Bronchial epithelial cell (primary cell): Measurements from ENCODE around the gene SPON1. TPM values are rescaled to one million over a fixed set of nuclear protein-coding genes. Genes with fewer than 3 reads are reported as not detected.

Source experiments
- DNase-seq: peaks from one replicate; pipeline ENCODE4 v3.0.0-alpha.2; 2010; ENCODE audit warnings: low read depth
- FAIRE-seq: peaks from 2 replicates; lab custom pipeline; 2011; peaks lifted over from hg19 to GRCh38; lab: Jason Lieb, UNC
- H3K27me3 ChIP-seq: 2 replicates; pipeline ENCODE4 v1.5.1; 2011; ENCODE audit warnings: low read length; ENCODE audit not compliant: control insufficient read depth, insufficient read depth
- H3K36me3 ChIP-seq: 2 replicates; pipeline ENCODE4 v1.5.1; 2011; ENCODE audit warnings: low read length; ENCODE audit not compliant: control insufficient read depth, insufficient read depth
- H3K4me3 ChIP-seq: 2 replicates; pipeline ENCODE4 v1.5.1; 2011; ENCODE audit warnings: mild to moderate bottlenecking, low read depth, low read length, control low read depth
- CTCF ChIP-seq: IDR thresholded peaks from 2 replicates; pipeline ENCODE4 v1.5.1; 2011; ENCODE audit warnings: mild to moderate bottlenecking, moderate library complexity, low read length, control low read depth, inconsistent platforms; ENCODE audit not compliant: insufficient read depth, severe bottlenecking
- total RNA-seq: library from RNA; depleted of rRNA; stranded (reverse); fragments of >200 nt; gene quantifications from 2 replicates; pipeline ENCODE4 v1.2.1, GENCODE V29; 2014

Gene SPON1
- total RNA-seq, 1 donor from 2014 or later: 0.26 TPM

- Histone ChIP-seq H3K36me3 (no peaks in the 10 kb centered on the region), H3K4me3 (no peak overlapping the region), H3K27me3 (no peaks in the 10 kb centered on the region)
- peak; percentile 60 for TF ChIP-seq CTCF
- DNase-seq (peak; percentile 60), FAIRE-seq (no peak)
These were observed 345.8 kb downstream of the SPON1 start for GRCh38 chr11:14308114-14308896.

- H3K27me3 ChIP-seq: no peaks in the 10 kb centered on the region
- H3K36me3 ChIP-seq: no peaks in the 10 kb centered on the region
- no peak for TF ChIP-seq CTCF
- no peak overlapping the region for H3K4me3 ChIP-seq
- FAIRE-seq (no peak), DNase-seq (no peak)
These were observed 346.4 kb downstream of the SPON1 start for GRCh38 chr11:14308897-14309387.

- FAIRE-seq: no peak
- DNase-seq: no peak
- H3K4me3 ChIP-seq: no peak overlapping the region
These were observed 347.1 kb downstream of the SPON1 start for GRCh38 chr11:14309425-14310192.

GRCh38 chr11:14310679-14311078 lies 348.2 kb downstream of the SPON1 start:
- no peak overlapping the region for H3K4me3 ChIP-seq
- peaks cover 1% of the 10 kb centered on the region for H3K36me3 ChIP-seq
- no peaks in the 10 kb centered on the region for H3K27me3 ChIP-seq
- FAIRE-seq (no peak), DNase-seq (no peak)
- TF ChIP-seq CTCF: no peak

More at GRCh38 chr11:14309425-14310192, 347.1 kb downstream of the SPON1 start:
- no peak for TF ChIP-seq CTCF
- Histone ChIP-seq H3K36me3 (no peaks in the 10 kb centered on the region), H3K27me3 (no peaks in the 10 kb centered on the region)

GRCh38 chr11:14312736-14313438 lies 350.4 kb downstream of the SPON1 start:
- FAIRE-seq: no peak
- H3K4me3 ChIP-seq: no peak overlapping the region

More at GRCh38 chr11:14312736-14313438, 350.4 kb downstream of the SPON1 start:
- H3K27me3 ChIP-seq: no peaks in the 10 kb centered on the region
- TF ChIP-seq CTCF: no peak
- H3K36me3 ChIP-seq: peaks cover 1% of the 10 kb centered on the region
- DNase-seq: peak; percentile 60
